OCI-LY1 (cell line): ENCODE results near the gene LRRC8D.

Experiments used
- EZH2 ChIP-seq: fragments of 200-600 bp; sonication (generic), shearing (Covaris generic); IDR thresholded peaks from 2 replicates; pipeline ENCODE4 v1.8.0; 2017; ENCODE audit warnings: borderline replicate concordance, mixed run types, mild to moderate bottlenecking, antibody characterized with exemption, low read length, moderate library complexity, mixed read lengths
- TF ChIP-seq, protein P1 (sequence below): fragments of 200-600 bp; sonication (generic), shearing (Covaris generic); IDR thresholded peaks from 2 replicates; pipeline ENCODE4 v1.5.1; 2017; ENCODE audit warnings: mild to moderate bottlenecking, antibody characterized with exemption, low read length, moderate library complexity, mixed read lengths

DNA sequence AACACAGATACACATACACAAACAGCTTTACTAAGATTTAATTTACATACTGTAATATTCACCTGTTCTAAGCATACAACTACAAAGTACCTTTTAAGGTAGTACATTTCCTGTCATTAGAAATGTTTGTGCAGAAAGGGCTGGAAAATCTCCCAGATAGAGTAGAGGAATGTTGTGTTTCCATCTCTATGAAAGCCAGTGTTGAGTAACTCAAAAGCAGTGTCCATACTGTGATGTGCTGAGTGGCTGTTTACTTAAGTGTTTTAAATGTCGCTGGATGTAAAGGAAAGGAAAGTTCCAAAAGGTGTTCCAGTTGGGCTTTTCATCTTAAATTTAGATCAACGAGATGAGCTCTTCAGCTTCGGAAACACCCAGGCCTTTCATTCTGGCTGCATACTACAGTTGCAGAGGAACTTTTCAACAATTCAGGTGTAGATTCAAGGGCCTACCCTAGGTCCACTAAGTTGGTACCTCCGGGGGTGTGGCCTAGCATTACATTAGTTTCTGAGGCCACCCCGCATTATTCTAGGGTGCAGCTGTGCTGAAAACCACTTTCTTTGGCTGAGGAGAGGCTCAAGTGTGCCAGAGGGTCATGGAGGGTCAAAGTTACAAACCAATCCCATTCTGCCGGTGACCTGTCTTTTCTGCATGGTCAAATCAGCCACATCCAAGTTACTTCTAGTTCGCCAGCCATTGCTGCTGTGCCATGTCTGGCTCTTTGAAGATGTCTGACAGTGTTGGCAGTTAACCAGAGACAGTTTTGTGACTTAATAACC lies 78.1 kb downstream of the LRRC8D start:
- TF ChIP-seq, protein P1, sequence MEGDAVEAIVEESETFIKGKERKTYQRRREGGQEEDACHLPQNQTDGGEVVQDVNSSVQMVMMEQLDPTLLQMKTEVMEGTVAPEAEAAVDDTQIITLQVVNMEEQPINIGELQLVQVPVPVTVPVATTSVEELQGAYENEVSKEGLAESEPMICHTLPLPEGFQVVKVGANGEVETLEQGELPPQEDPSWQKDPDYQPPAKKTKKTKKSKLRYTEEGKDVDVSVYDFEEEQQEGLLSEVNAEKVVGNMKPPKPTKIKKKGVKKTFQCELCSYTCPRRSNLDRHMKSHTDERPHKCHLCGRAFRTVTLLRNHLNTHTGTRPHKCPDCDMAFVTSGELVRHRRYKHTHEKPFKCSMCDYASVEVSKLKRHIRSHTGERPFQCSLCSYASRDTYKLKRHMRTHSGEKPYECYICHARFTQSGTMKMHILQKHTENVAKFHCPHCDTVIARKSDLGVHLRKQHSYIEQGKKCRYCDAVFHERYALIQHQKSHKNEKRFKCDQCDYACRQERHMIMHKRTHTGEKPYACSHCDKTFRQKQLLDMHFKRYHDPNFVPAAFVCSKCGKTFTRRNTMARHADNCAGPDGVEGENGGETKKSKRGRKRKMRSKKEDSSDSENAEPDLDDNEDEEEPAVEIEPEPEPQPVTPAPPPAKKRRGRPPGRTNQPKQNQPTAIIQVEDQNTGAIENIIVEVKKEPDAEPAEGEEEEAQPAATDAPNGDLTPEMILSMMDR: no peak
- no peak for TF ChIP-seq EZH2
